Measurements from ENCODE around the gene CEP162.

GRCh38 chr6:84260196-84260595 is 32.8 kb upstream of the CEP162 start:
- TF ChIP-seq POLR2A (IDR thresholded peaks at IDR 0.05), result no peak
- no peak for TF ChIP-seq CTCF (IDR thresholded peaks at IDR 0.05)
- TF ChIP-seq POLR2AphosphoS5 (IDR thresholded peaks at IDR 0.05), result no peak
- no peak for TF ChIP-seq EP300 (IDR thresholded peaks at IDR 0.05)
